ENCODE data around the gene SMG6. TPM values are rescaled to one million over a fixed set of nuclear protein-coding genes. Genes with fewer than 3 reads are reported as not detected.

The SMG6 gene
- total and polyA plus RNA-seq, 2 of the 8 experiments (the other 6 are each of a cell fraction or from before 2014, with no cell fraction given): 18.5 to 25.2 TPM

DNA sequence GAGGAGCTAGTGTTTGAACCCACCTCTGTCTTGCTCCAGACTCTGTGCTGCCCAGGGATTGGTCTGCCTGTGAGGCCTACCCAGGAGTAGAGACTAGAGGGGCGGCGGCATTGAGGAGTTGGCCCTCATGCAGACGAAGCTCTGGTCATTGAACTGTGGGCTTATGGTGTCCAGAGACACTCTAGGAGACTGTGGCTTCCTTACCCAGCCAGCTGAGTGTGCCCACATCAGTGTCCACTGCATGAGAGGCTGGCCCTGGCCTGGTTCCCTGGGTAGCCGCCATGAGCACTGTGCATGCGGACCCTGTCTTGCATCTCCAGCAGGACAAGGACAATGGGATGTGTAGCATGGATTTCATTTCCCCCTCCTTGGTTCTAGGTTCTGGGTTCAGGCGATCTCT is 47.7 kb upstream of the SMG6 start (continued):
- TF ChIP-seq, protein P1, sequence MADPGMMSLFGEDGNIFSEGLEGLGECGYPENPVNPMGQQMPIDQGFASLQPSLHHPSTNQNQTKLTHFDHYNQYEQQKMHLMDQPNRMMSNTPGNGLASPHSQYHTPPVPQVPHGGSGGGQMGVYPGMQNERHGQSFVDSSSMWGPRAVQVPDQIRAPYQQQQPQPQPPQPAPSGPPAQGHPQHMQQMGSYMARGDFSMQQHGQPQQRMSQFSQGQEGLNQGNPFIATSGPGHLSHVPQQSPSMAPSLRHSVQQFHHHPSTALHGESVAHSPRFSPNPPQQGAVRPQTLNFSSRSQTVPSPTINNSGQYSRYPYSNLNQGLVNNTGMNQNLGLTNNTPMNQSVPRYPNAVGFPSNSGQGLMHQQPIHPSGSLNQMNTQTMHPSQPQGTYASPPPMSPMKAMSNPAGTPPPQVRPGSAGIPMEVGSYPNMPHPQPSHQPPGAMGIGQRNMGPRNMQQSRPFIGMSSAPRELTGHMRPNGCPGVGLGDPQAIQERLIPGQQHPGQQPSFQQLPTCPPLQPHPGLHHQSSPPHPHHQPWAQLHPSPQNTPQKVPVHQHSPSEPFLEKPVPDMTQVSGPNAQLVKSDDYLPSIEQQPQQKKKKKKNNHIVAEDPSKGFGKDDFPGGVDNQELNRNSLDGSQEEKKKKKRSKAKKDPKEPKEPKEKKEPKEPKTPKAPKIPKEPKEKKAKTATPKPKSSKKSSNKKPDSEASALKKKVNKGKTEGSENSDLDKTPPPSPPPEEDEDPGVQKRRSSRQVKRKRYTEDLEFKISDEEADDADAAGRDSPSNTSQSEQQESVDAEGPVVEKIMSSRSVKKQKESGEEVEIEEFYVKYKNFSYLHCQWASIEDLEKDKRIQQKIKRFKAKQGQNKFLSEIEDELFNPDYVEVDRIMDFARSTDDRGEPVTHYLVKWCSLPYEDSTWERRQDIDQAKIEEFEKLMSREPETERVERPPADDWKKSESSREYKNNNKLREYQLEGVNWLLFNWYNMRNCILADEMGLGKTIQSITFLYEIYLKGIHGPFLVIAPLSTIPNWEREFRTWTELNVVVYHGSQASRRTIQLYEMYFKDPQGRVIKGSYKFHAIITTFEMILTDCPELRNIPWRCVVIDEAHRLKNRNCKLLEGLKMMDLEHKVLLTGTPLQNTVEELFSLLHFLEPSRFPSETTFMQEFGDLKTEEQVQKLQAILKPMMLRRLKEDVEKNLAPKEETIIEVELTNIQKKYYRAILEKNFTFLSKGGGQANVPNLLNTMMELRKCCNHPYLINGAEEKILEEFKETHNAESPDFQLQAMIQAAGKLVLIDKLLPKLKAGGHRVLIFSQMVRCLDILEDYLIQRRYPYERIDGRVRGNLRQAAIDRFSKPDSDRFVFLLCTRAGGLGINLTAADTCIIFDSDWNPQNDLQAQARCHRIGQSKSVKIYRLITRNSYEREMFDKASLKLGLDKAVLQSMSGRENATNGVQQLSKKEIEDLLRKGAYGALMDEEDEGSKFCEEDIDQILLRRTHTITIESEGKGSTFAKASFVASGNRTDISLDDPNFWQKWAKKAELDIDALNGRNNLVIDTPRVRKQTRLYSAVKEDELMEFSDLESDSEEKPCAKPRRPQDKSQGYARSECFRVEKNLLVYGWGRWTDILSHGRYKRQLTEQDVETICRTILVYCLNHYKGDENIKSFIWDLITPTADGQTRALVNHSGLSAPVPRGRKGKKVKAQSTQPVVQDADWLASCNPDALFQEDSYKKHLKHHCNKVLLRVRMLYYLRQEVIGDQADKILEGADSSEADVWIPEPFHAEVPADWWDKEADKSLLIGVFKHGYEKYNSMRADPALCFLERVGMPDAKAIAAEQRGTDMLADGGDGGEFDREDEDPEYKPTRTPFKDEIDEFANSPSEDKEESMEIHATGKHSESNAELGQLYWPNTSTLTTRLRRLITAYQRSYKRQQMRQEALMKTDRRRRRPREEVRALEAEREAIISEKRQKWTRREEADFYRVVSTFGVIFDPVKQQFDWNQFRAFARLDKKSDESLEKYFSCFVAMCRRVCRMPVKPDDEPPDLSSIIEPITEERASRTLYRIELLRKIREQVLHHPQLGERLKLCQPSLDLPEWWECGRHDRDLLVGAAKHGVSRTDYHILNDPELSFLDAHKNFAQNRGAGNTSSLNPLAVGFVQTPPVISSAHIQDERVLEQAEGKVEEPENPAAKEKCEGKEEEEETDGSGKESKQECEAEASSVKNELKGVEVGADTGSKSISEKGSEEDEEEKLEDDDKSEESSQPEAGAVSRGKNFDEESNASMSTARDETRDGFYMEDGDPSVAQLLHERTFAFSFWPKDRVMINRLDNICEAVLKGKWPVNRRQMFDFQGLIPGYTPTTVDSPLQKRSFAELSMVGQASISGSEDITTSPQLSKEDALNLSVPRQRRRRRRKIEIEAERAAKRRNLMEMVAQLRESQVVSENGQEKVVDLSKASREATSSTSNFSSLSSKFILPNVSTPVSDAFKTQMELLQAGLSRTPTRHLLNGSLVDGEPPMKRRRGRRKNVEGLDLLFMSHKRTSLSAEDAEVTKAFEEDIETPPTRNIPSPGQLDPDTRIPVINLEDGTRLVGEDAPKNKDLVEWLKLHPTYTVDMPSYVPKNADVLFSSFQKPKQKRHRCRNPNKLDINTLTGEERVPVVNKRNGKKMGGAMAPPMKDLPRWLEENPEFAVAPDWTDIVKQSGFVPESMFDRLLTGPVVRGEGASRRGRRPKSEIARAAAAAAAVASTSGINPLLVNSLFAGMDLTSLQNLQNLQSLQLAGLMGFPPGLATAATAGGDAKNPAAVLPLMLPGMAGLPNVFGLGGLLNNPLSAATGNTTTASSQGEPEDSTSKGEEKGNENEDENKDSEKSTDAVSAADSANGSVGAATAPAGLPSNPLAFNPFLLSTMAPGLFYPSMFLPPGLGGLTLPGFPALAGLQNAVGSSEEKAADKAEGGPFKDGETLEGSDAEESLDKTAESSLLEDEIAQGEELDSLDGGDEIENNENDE (IDR thresholded peaks at IDR 0.05; ENCODE audit: insufficient replicate concordance, low read length): no peak
- TF ChIP-seq GTF2F1 (IDR thresholded peaks at IDR 0.05; ENCODE audit: borderline replicate concordance, low read depth, low read length) (no peak), SIN3A (conservative IDR thresholded peaks at IDR 0.05 in 1 of 2, IDR thresholded peaks at IDR 0.05 in 1 of 2; ENCODE audit: low read depth in 1 of 2, low read length in 2 of 2) (no peak), BRCA1 (IDR thresholded peaks at IDR 0.05; ENCODE audit: low read depth, low read length) (no peak), FOSL1 (IDR thresholded peaks at IDR 0.05; ENCODE audit: insufficient read depth, low read depth, low read length) (no peak), CBX8 (IDR thresholded peaks at IDR 0.05; ENCODE audit: borderline replicate concordance, low read depth, low read length) (no peak), POLR2A (IDR thresholded peaks at IDR 0.05; ENCODE audit: control extremely low read depth in 1 of 2, low read depth in 2 of 2, low read length in 2 of 2) (no peak), NRF1 (IDR thresholded peaks at IDR 0.05; ENCODE audit: low read depth, low read length) (no peak), RAD21 (IDR thresholded peaks at IDR 0.05 in 1 of 2, conservative IDR thresholded peaks at IDR 0.05 in 1 of 2; ENCODE audit: low read depth in 2 of 2, low read length in 2 of 2) (no peak), ASH2L (IDR thresholded peaks at IDR 0.05; ENCODE audit: low read length) (no peak), RNF2 (IDR thresholded peaks at IDR 0.05; ENCODE audit: borderline replicate concordance, low read depth, low read length, missing control alignments, poor library complexity, severe bottlenecking) (no peak)
